ENCODE measurements around the gene FGF14.
"Not testable (repeated sequence)": the region's sequence is repeated elsewhere in the genome, so short reads cannot be mapped to it uniquely, and the experiment has no call there.

The FGF14 gene

DNA sequence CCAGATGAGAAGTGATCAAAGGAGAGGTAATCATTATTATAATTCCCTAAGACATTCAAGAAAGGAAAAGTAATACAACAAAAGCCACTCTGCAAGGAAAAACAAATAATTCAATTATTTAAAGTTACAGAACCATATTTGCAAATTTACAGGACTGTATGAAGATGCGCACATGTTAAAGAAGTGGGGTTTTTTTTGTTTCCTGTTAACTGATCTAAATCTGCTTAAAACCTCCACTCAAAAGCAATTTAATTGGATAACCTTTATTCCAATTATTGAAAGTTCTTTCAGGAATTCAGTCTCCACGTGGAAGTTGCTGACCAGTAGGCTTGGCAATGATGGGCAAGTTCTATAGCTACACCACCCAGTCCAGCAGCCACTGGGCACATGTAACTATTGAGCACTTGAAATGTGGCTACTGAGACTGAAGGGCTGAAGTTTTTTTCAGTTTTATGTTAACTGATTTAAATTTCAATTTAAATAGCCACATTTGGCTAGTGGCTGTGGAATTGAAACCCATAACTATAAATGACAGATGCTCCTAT is 232.3 kb downstream of the FGF14 start:
- H3K4me3 Mint-ChIP-seq = no peak overlapping the region
- no peak overlapping the region for H3K27ac Mint-ChIP-seq
- no peaks in the 10 kb centered on the region for H3K36me3 Mint-ChIP-seq
- H3K27me3 Mint-ChIP-seq = no peaks in the 10 kb centered on the region
- ATAC-seq (replicated peaks) = no peak
- no peaks in the 10 kb centered on the region for H3K4me1 Mint-ChIP-seq
- H3K9me3 Mint-ChIP-seq = peaks cover 4 to 7% of the 10 kb centered on the region in 2 donors
- DNase-seq = no peak

DNA sequence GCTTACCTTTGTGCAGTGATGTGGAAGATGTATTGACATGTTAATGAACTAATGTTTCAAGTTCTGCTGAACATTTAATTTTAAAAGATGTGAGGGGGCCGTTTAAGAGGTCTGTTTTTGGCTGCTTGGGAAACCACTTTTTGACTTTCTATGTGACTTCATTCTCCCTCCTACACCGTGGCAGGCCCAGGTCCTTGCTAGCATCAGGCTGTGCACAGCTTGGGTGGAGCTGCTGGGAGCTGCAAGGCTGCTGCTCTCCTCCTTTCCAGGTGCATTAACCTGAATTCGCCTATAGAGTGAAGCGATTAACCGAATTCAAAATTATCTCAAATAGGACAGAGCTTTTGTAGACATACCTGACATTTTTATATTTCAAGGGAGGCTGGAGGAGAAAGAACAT is 249.1 kb downstream of the FGF14 start:
- ATAC-seq (replicated peaks) (no peak), DNase-seq (no peak)
- Mint-ChIP-seq H3K4me3 (no peak overlapping the region), H3K4me1 (no peaks in the 10 kb centered on the region), H3K27ac (no peak overlapping the region), H3K9me3 (peaks cover 3% of the 10 kb centered on the region in 2 donors), H3K27me3 (no peaks in the 10 kb centered on the region), H3K36me3 (no peaks in the 10 kb centered on the region)

DNA sequence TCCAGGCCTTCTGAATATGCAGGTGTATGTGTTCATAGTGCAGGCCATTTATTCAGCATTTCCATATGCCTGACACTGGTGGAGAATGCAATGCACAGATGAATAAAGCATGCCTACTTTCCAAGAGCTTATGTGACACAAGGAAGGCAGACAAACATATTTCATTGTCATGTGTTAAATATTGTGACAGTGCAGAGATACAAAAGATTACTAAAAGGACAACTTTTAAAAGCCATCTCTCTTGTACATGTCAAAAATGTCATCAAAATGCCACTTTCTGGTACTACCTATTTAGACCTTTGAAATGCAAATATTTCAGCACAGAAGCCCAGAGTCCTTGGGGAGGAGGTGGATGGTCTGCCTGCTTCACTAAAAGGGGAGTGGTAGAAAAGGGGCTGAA is 254.5 kb downstream of the FGF14 start:
- Mint-ChIP-seq H3K9me3 (no peaks in the 10 kb centered on the region), H3K4me1 (no peaks in the 10 kb centered on the region), H3K36me3 (no peaks in the 10 kb centered on the region), H3K27me3 (no peaks in the 10 kb centered on the region), H3K4me3 (no peak overlapping the region), H3K27ac (no peak overlapping the region)
- ATAC-seq (replicated peaks) (no peak), DNase-seq (no peak)

DNA sequence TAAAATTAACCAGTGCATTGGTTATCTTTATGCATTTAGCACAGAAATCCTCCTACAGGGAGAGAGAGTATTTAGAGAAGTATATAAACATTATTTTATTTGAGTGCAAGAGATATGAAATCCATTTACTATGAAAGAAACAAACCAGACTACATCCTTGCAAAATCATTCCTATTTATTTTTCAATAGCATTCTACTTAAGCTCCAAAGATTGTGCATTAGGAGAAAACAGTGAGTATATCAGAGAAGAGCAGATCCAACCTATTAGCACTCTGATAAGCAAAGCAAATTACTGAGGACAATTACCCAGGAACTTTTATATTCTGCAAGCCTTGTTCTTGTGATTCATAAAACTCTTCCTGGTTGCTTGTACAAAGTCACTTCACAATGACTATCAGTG is 256.1 kb downstream of the FGF14 start:
- ATAC-seq (replicated peaks) = no peak
- H3K4me3 Mint-ChIP-seq = no peak overlapping the region
- no peaks in the 10 kb centered on the region for H3K27me3 Mint-ChIP-seq
- no peaks in the 10 kb centered on the region for H3K4me1 Mint-ChIP-seq
- DNase-seq = no peak
- H3K27ac Mint-ChIP-seq = no peak overlapping the region
- H3K36me3 Mint-ChIP-seq = no peaks in the 10 kb centered on the region
- no peaks in the 10 kb centered on the region for H3K9me3 Mint-ChIP-seq

DNA sequence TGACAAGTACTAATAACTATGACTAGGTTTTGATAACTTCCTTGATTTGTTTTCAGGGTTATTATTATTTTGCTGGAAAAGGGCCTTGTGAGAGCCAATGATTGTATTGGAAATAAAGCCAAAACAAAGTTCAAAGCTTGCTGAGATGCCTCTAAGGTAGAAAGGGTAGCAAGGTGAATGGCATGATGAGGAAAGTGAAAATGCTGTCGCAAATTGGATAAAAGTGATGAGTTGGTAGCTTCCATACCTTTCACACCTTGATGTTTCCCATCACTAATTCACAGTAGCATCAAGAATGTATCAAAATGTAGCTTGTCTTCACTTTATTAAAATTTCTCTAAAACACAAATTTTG is 259.4 kb downstream of the FGF14 start:
- H3K4me1 Mint-ChIP-seq = no peaks in the 10 kb centered on the region
- DNase-seq = no peak

DNA sequence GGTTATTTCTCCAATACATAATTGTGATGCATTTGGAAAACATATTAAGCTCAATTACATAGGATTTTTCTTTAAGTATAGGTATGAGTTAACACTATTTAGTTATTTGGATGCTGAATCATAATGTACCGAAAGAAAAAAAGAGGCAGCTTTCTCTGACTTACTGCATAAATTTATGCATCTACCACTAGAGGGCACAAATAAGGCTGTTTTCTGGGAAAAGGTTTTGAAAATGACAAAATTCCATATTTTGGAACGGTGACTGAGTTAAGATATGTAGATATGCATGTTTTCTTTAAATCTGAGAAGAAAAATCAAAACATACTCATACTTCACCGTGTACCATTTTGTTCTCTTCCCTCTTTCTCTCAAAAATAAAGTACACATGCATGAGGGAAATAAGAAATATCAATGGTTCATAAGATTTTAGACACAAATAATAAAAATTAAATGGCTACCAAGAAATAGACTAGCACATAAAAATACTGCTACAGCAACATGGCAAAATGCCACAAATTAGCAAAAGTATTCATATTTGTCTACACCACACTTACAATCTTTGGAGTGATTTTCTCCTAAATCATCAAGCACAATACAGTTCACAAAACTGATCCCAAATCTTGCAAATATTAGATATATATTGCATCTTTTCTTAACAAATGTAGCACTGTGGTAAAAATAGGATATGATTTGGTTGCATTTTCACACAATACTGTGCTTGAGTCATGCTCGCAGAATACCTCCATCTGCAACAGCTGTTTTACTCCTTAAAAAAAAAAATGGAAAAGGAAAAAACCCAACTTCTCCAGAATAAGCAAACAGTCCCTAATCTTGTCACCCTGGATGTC is 260.0 kb downstream of the FGF14 start:
- no peaks in the 10 kb centered on the region for H3K27me3 Mint-ChIP-seq
- DNase-seq (no peak), ATAC-seq (replicated peaks) (no peak)
- no peak overlapping the region for H3K27ac Mint-ChIP-seq
- H3K9me3 Mint-ChIP-seq = no peaks in the 10 kb centered on the region
- no peaks in the 10 kb centered on the region for H3K4me1 Mint-ChIP-seq
- H3K4me3 Mint-ChIP-seq = no peak overlapping the region
- no peaks in the 10 kb centered on the region for H3K36me3 Mint-ChIP-seq

More for the DNA sequence above, 259.4 kb downstream of the FGF14 start:
- no peaks in the 10 kb centered on the region for H3K27me3 Mint-ChIP-seq
- no peak overlapping the region for H3K4me3 Mint-ChIP-seq
- H3K27ac Mint-ChIP-seq = no peak overlapping the region
- H3K36me3 Mint-ChIP-seq = no peaks in the 10 kb centered on the region
- ATAC-seq (replicated peaks) = no peak
- H3K9me3 Mint-ChIP-seq = no peaks in the 10 kb centered on the region

DNA sequence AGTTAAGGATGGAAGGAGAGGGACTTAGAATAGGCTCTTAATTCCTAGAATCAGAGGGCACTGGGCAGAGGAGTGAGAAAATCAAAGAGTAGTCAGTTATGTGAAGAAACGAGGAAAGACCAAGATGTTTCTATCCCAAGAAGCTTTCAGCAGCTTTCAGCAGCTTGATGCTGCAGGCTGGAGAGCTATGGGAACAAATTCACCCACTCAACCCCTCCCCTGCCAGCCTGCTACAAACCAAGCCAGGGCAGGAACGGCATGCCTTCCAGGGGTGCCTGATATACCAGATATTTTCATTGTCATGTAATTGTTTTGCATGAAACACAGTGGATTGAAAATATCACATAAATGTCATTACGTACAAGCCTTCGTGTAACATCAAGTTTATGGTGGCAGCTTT is 262.2 kb downstream of the FGF14 start:
- H3K27me3 Mint-ChIP-seq = no peaks in the 10 kb centered on the region
- H3K27ac Mint-ChIP-seq = no peak overlapping the region
- H3K9me3 Mint-ChIP-seq = no peaks in the 10 kb centered on the region
- ATAC-seq (replicated peaks) (no peak), DNase-seq (no peak)
- no peaks in the 10 kb centered on the region for H3K4me1 Mint-ChIP-seq
- H3K36me3 Mint-ChIP-seq = no peaks in the 10 kb centered on the region
- no peak overlapping the region for H3K4me3 Mint-ChIP-seq

DNA sequence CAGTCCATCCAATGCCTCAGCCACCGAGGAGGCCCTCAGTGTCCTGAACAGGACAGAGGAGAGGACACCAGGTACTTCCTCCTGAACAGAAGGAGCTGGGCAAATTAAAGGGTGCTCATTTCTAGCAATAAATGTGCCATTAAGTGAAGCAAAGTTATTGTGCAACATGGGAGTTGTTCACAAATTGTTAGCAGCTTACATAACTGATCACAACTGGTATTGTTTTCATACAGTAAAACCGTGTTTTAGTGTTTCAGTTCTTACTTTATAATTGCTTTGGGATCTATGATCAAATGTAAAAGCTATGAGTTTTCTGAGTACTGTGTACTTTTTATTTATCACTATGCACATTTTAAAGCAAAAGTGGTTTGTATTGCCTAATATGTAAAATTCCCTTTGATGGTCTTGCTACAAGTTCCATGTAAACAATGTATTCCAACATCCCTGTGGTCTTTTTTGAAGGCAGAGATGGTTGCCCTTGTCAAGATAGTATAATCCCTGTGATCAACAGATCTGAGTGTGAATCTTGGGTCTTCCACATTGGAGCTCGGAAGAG is 263.1 kb downstream of the FGF14 start:
- no peak overlapping the region for H3K27ac Mint-ChIP-seq
- H3K27me3 Mint-ChIP-seq = no peaks in the 10 kb centered on the region
- no peaks in the 10 kb centered on the region for H3K4me1 Mint-ChIP-seq
- no peaks in the 10 kb centered on the region for H3K9me3 Mint-ChIP-seq
- no peaks in the 10 kb centered on the region for H3K36me3 Mint-ChIP-seq
- H3K4me3 Mint-ChIP-seq = no peak overlapping the region
- ATAC-seq (replicated peaks) (no peak), DNase-seq (no peak)

DNA sequence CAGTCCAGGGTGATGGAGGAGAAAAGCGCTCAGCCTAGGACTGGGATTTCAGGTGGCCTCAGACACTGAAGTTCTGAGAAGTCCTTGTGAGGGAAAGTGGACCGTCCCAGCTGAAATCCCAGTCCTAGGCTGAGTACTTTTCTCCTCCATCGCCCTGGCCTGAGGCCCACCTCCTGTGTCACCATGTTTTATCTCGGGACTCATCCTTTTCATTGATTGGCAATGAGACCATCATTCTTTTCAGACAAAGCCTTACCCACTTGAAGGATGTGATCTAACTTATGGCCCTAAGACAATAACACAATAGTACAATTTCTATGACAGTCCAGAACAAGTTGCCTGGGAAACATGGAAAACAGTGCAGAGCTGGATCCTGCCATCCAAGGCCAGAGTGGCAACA is 263.9 kb downstream of the FGF14 start:
- not testable (repeated sequence) for H3K9me3 Mint-ChIP-seq; H3K4me3 Mint-ChIP-seq; H3K4me1 Mint-ChIP-seq; H3K36me3 Mint-ChIP-seq; H3K27me3 Mint-ChIP-seq; ATAC-seq (replicated peaks); H3K27ac Mint-ChIP-seq; DNase-seq

DNA sequence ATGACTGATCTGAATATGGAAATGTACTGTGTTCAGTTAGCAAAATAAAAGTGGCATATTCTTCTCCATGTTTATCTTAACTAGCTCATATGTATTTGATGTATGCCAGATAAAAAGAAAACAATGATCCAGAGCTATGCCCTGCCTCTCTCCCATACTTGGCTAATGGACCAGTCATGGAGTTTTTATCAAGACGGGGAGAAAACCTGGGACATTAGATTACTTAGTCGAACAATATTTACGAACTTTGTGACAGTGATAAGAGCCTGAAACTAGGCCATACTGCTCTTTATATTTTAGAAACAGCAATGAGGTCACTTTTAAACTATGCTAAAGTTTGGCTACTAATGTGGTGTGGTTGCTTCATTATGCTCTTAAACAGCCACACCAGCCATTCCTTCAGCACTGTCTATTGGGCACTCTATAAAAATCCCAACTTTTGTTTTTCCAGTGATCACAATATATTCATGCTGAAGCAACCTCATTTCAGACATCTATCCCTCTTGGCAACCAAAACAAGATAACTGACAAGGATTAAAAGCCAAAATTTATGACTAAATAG is 265.0 kb downstream of the FGF14 start:
- H3K9me3 Mint-ChIP-seq = no peaks in the 10 kb centered on the region
- no peak overlapping the region for H3K4me3 Mint-ChIP-seq
- H3K27me3 Mint-ChIP-seq = no peaks in the 10 kb centered on the region
- H3K27ac Mint-ChIP-seq = no peak overlapping the region
- no peaks in the 10 kb centered on the region for H3K4me1 Mint-ChIP-seq
- H3K36me3 Mint-ChIP-seq = no peaks in the 10 kb centered on the region
- no peak for DNase-seq
- ATAC-seq (replicated peaks) = no peak

DNA sequence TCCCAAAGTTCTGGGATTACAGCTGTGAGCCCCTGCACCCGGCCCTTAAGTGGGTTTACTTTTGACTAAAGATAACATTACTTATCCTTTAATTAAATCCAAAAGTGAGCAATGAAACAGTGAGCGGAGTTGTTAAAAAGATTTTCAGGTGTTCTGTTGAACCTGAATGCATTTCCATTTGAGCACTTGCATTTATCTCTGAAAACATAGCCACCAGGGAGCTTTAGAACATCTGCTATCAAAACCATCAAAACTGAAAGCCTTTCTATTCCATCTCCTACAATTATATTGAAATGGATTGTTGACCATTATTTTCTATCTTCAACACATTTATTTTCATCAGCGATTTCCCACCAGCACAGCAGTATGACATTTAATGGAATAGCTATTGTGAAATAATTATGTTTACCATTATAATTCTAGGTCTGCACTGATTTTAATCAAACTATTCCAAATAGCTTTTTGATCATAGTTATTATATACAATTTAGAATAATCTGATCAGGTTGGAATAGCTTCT is 269.0 kb downstream of the FGF14 start:
- no peak overlapping the region for H3K4me3 Mint-ChIP-seq
- no peak for DNase-seq

DNA sequence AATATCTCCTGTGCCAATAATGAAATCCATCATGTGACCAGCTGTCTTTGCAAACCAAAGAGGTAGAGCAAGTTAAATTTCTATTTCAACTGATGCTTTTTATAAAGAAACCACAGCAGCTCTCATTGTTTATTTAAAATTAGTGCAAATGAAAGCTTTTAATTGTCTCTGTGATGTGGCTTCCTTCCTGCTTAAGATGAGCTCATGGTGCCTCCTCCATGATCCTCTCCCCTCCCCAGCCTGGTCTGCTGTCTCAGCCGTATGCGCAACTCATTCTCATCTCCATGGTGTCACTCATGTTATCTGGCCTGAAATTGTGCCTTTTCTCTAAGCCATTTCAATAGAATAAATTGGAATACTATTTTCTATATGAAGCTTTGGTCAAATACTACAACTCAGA is 270.6 kb downstream of the FGF14 start:
- DNase-seq = no peak
- H3K27me3 Mint-ChIP-seq = no peaks in the 10 kb centered on the region
- H3K4me1 Mint-ChIP-seq = no peaks in the 10 kb centered on the region
- H3K9me3 Mint-ChIP-seq = peaks cover 0 to 1% of the 10 kb centered on the region in 2 donors
- no peak overlapping the region for H3K27ac Mint-ChIP-seq
- no peak for ATAC-seq (replicated peaks)
- H3K4me3 Mint-ChIP-seq = no peak overlapping the region
- H3K36me3 Mint-ChIP-seq = no peaks in the 10 kb centered on the region

More for the DNA sequence above, 269.0 kb downstream of the FGF14 start:
- Mint-ChIP-seq H3K27me3 (no peaks in the 10 kb centered on the region), H3K9me3 (peaks cover 0 to 1% of the 10 kb centered on the region in 2 donors), H3K36me3 (no peaks in the 10 kb centered on the region), H3K4me1 (no peaks in the 10 kb centered on the region), H3K27ac (no peak overlapping the region)
- ATAC-seq (replicated peaks) = no peak

DNA sequence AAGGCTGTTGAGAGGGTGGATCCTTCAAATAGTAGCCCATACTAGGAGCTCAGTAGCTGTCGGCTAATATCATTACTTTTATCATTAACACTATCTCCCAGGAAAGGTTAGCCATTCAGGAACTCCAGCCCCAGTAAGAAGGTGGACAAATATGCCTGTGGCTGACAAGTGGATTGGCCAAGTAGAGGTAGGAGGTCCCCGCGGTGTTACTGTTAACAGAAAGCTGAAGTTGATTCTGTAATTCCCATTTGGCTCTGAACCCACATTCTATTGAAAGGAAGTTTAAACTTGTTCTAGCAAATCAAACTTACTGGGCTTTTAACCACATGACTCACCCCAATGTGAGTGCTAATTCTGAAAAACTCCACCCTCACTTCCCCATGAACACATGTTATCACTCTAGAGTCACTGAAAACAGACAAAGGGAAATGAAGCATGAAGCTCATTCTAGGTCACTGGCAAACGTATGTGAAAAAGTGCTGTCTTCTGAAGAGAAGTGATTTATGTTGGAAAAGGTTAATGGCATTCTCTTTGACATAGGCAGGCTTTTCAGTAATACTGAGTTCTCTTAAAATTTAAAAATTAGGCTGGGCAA is 273.5 kb downstream of the FGF14 start:
- Mint-ChIP-seq H3K4me3 (no peak overlapping the region), H3K27ac (no peak overlapping the region), H3K4me1 (no peaks in the 10 kb centered on the region), H3K9me3 (peaks cover 0 to 1% of the 10 kb centered on the region in 2 donors), H3K27me3 (no peaks in the 10 kb centered on the region), H3K36me3 (no peaks in the 10 kb centered on the region)
- DNase-seq = no peak
- peak in 1 of 2 donors; percentile 36 for ATAC-seq (replicated peaks)

DNA sequence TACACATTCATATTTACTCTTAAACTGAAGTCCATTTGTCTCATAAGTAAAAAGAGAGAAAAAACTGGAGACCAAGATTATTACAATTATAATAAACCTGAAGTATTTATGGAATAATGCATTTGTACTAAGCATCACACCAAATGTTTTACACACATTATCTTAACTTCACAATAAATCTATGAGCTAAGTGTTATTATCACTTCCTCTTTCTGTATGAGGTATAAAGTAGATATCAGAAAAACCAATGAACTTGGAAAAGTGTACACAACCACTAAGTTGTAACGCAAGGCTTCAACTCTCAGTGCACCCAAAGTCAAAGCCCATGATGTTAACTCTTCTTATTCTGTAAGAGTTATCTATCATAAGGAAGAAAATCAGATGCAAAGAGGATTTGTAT is 274.7 kb downstream of the FGF14 start:
- DNase-seq = no peak
- H3K36me3 Mint-ChIP-seq = no peaks in the 10 kb centered on the region
- H3K4me3 Mint-ChIP-seq = no peak overlapping the region

More for the DNA sequence above, 274.7 kb downstream of the FGF14 start:
- no peaks in the 10 kb centered on the region for H3K4me1 Mint-ChIP-seq
- H3K27me3 Mint-ChIP-seq = no peaks in the 10 kb centered on the region
- no peak overlapping the region for H3K27ac Mint-ChIP-seq
- ATAC-seq (replicated peaks) = no peak
- H3K9me3 Mint-ChIP-seq = peaks cover 0 to 1% of the 10 kb centered on the region in 2 donors
